Liver (tissue), 9 donors: ENCODE data around the gene PYY. TPM values are rescaled to one million over a fixed set of nuclear protein-coding genes. Genes with fewer than 3 reads are reported as not detected.

Source experiments
- DNase-seq: peaks from one replicate; pipeline ENCODE4 v3.0.0-alpha.2; 2017; ENCODE audit warnings: low spot score
- H3K27ac ChIP-seq, 2 donors: one replicate each; pipeline ENCODE4 v1.7.0; 2013; ENCODE audit warnings: inconsistent platforms in 2 of 2, low read length in 2 of 2, control low read depth in 1 of 2, low read depth in 1 of 2, mild to moderate bottlenecking in 1 of 2
- H3K27me3 ChIP-seq, 4 donors: one replicate each; pipeline versions ENCODE4 v1.6.1 to v1.7.0; 2013; ENCODE audit warnings: low read length in 3 of 4, inconsistent platforms in 1 of 4, mild to moderate bottlenecking in 1 of 4, moderate library complexity in 1 of 4; ENCODE audit not compliant: control insufficient read depth in 4 of 4, insufficient read depth in 4 of 4
- H3K36me3 ChIP-seq, 4 donors: one replicate each; pipeline versions ENCODE4 v1.6.1 to v1.7.0; 2013; ENCODE audit warnings: low read length in 3 of 4, mild to moderate bottlenecking in 3 of 4, low read depth in 1 of 4, moderate library complexity in 1 of 4; ENCODE audit not compliant: control insufficient read depth in 4 of 4, insufficient read depth in 3 of 4
- H3K4me1 ChIP-seq, 4 donors: one replicate each; pipeline versions ENCODE4 v1.6.1 to v1.7.0; 2013; ENCODE audit warnings: low read length in 3 of 4, mild to moderate bottlenecking in 3 of 4, moderate library complexity in 1 of 4; ENCODE audit not compliant: control insufficient read depth in 4 of 4, insufficient read depth in 4 of 4
- H3K4me3 ChIP-seq, 3 donors: one replicate each; pipeline versions ENCODE4 v1.6.1 to v1.7.0; 2013; ENCODE audit warnings: low read length in 3 of 3, control low read depth in 1 of 3, low read depth in 1 of 3, mild to moderate bottlenecking in 1 of 3
- H3K9ac ChIP-seq, 2 donors: one replicate each; pipeline ENCODE4 v1.7.0; 2013; ENCODE audit warnings: low read length in 2 of 2, mild to moderate bottlenecking in 2 of 2, moderate library complexity in 2 of 2, control low read depth in 1 of 2, low read depth in 1 of 2
- H3K9me3 ChIP-seq, 4 donors: one replicate each; pipeline versions ENCODE4 v1.6.1 to v1.7.0; 2013; ENCODE audit warnings: low read length in 3 of 4; ENCODE audit not compliant: control insufficient read depth in 4 of 4
- FOXA2 ChIP-seq: IDR thresholded peaks from 2 replicates; pipeline ENCODE4 v1.6.1; 2016; ENCODE audit warnings: antibody characterized with exemption
- HNF4A ChIP-seq, 2 donors: conservative IDR thresholded peaks; 2 replicates each; pipeline ENCODE4 v1.6.1; 2016; ENCODE audit warnings: antibody characterized with exemption in 2 of 2, mild to moderate bottlenecking in 2 of 2
- HNF4G ChIP-seq: IDR thresholded peaks from 2 replicates; pipeline ENCODE4 v1.6.1; 2016; ENCODE audit warnings: antibody characterized with exemption
- NR2F2 ChIP-seq: IDR thresholded peaks from 2 replicates; pipeline ENCODE4 v1.6.1; 2016; ENCODE audit warnings: antibody characterized with exemption
- RAD21 ChIP-seq, 2 donors: IDR thresholded peaks; 2 replicates each; pipeline ENCODE4 v1.6.1; 2016; ENCODE audit warnings: antibody characterized with exemption in 2 of 2, mild to moderate bottlenecking in 2 of 2
- RXRA ChIP-seq, 2 donors: IDR thresholded peaks; 2 replicates each; pipeline ENCODE4 v1.6.1; 2017 to 2018; ENCODE audit warnings: antibody characterized with exemption in 2 of 2, mild to moderate bottlenecking in 1 of 2
- SP1 ChIP-seq: IDR thresholded peaks from 2 replicates; pipeline ENCODE4 v1.6.1; 2018; ENCODE audit warnings: antibody characterized with exemption, mild to moderate bottlenecking
- TAF1 ChIP-seq: conservative IDR thresholded peaks from 2 replicates; pipeline ENCODE4 v1.6.1; 2016; ENCODE audit warnings: antibody characterized with exemption, mild to moderate bottlenecking
- YY1 ChIP-seq: IDR thresholded peaks from 2 replicates; pipeline ENCODE4 v1.6.1; 2016; ENCODE audit warnings: antibody characterized with exemption, mild to moderate bottlenecking
- WGBS: extraction: QIAGEN DNeasy Blood & Tissue Kit; methylation state at CpG from one replicate; pipeline ENCODE4 v1.1.7; 2013; 5-methylcytosine and 5-hydroxymethylcytosine counted together
- polyA plus RNA-seq, 2 donors: library from polyadenylated mRNA; stranded (reverse) in 1 of 2; unstranded in 1 of 2; fragments of 200-250 nt in 1 of 2; fragments of >200 nt in 1 of 2; fragmentation: Nextera tagmentation in 1 of 2; extraction: Ambion mirVana in 1 of 2; gene quantifications; one replicate each; pipeline versions ENCODE4 v1.2.1 to v1.2.3, GENCODE V29; 2013 to 2015
- total RNA-seq, 2 donors: library from RNA; depleted of rRNA; stranded (reverse); fragments of >200 nt; gene quantifications; one replicate each; pipeline ENCODE4 v1.2.3, GENCODE V29; 2014
- TF ChIP-seq, protein P1 (sequence below): fragments of 150-350 bp; IDR thresholded peaks from 2 replicates; pipeline ENCODE4 v1.5.1; 2017; ENCODE audit warnings: improper control_type of control experiment, low read depth, low read length; ENCODE audit not compliant: missing input control
- TF ChIP-seq, protein P2 (sequence below): IDR thresholded peaks from 2 replicates; pipeline ENCODE4 v1.6.1; 2016; ENCODE audit warnings: antibody characterized with exemption
- TF ChIP-seq, protein P3 (sequence below): IDR thresholded peaks from 2 replicates; pipeline ENCODE4 v1.6.1; 2016; ENCODE audit warnings: antibody characterized with exemption
- TF ChIP-seq, protein P4 (sequence below): IDR thresholded peaks from 2 replicates; pipeline ENCODE4 v1.6.1; 2016; ENCODE audit warnings: antibody characterized with exemption
- TF ChIP-seq, protein P5 (sequence below): IDR thresholded peaks from 2 replicates; pipeline ENCODE4 v1.6.1; 2016; ENCODE audit warnings: antibody characterized with exemption, mild to moderate bottlenecking
- donor health status: healthy.
- donor health status: healthy.
- donor health status: healthy.
- donor health status: healthy.
- donor health status: healthy.

The PYY gene
- total and polyA plus RNA-seq, 4 donors, result 0.05 TPM; not detected in 3

DNA sequence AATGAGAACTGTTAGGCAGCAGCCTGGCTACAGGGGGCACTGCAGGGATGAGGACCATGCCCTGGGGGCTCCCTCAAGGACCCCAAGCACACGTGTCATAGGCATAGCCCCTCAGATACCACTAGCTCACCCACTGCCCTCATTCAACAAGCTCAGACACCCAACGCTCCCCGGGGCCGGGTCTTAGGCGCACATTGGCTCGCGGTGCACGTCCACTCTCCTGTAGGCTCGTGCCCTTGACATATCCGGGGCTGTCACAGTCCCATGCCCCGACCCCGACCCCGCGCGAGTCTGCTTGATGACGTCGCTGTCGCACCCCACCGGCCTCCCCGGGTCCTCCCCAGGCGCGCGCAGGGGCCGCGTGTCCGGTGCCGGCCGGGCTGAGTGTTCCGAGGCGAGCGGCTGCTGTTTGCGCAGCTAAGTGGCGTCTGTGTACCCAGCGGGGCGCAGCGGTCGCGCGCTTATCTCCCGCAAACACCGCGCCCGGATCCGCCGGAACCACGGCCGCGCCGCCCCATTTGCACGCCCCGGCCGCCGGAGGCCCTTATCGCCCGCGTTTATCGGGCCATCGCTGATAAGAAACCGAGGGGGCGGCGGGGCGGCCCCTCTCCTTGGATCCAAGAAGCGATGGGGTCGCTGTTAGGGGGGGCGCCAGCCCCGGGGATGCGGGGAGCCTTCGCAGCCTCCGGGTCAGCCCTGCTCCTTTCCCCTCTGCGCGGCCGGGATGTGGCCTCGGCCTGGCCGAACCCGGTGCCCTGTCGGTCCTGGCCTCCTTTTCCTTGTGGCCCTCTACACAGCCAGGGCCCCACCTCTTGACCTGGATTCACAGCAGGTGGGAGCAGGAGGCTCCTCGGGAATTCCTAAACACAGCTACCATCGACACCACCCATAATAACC, 30.0 kb upstream of the PYY start:
- Histone ChIP-seq H3K27me3 (no peaks in the 10 kb centered on the region), H3K36me3 (no peaks in the 10 kb centered on the region), H3K4me1 (peaks cover 0 to 10% (median 7%) of the 10 kb centered on the region in 4 donors), H3K9ac (no peak overlapping the region), H3K27ac (no peak overlapping the region), H3K9me3 (no peaks in the 10 kb centered on the region), H3K4me3 (peak overlapping the region in 1 of 3 donors; percentile 61)
- peak; percentile 60 for DNase-seq
- TF ChIP-seq HNF4G, result no peak
- no peak for TF ChIP-seq RXRA (IDR thresholded peaks at IDR 0.05)
- no peak for TF ChIP-seq TAF1
- TF ChIP-seq HNF4A (conservative IDR thresholded peaks at IDR 0.05), result no peak
- TF ChIP-seq, protein P1, sequence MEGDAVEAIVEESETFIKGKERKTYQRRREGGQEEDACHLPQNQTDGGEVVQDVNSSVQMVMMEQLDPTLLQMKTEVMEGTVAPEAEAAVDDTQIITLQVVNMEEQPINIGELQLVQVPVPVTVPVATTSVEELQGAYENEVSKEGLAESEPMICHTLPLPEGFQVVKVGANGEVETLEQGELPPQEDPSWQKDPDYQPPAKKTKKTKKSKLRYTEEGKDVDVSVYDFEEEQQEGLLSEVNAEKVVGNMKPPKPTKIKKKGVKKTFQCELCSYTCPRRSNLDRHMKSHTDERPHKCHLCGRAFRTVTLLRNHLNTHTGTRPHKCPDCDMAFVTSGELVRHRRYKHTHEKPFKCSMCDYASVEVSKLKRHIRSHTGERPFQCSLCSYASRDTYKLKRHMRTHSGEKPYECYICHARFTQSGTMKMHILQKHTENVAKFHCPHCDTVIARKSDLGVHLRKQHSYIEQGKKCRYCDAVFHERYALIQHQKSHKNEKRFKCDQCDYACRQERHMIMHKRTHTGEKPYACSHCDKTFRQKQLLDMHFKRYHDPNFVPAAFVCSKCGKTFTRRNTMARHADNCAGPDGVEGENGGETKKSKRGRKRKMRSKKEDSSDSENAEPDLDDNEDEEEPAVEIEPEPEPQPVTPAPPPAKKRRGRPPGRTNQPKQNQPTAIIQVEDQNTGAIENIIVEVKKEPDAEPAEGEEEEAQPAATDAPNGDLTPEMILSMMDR, result no peak
- no peak for TF ChIP-seq SP1
- no peak for TF ChIP-seq NR2F2
- TF ChIP-seq RAD21 (IDR thresholded peaks at IDR 0.05), result no peak
- TF ChIP-seq, protein P2, sequence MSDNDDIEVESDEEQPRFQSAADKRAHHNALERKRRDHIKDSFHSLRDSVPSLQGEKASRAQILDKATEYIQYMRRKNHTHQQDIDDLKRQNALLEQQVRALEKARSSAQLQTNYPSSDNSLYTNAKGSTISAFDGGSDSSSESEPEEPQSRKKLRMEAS, result no peak
- TF ChIP-seq, protein P3, sequence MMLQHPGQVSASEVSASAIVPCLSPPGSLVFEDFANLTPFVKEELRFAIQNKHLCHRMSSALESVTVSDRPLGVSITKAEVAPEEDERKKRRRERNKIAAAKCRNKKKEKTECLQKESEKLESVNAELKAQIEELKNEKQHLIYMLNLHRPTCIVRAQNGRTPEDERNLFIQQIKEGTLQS, result no peak
- 5% methylated on average over 78 of the region's 78 CpGs for WGBS

DNA sequence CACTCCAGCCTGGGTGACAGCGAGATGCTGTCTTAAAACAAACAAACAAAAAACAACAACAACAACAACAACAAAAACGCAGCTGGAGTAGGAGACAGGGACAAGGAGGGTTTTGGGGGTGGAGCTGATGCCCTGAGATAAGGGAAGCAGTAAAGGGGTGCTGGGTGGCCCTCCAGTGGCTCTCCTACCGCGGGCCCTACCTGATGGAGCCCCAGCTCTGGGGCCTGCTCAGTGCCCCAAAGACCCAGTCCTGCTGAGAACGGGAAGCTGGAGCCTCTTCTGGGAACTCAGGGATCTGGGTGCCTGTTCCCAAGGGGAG, 29.4 kb upstream of the PYY start:
- 47% methylated on average over 5 of the region's 5 CpGs for WGBS
- Histone ChIP-seq H3K36me3 (no peaks in the 10 kb centered on the region), H3K9ac (no peak overlapping the region), H3K4me1 (peaks cover 0 to 10% (median 7%) of the 10 kb centered on the region in 4 donors), H3K27me3 (no peaks in the 10 kb centered on the region), H3K27ac (no peak overlapping the region), H3K4me3 (peak overlapping the region in 1 of 3 donors; percentile 61), H3K9me3 (no peaks in the 10 kb centered on the region)
- no peak for DNase-seq
- TF ChIP-seq HNF4G, result no peak
- TF ChIP-seq TAF1, result no peak
- TF ChIP-seq, protein P4, sequence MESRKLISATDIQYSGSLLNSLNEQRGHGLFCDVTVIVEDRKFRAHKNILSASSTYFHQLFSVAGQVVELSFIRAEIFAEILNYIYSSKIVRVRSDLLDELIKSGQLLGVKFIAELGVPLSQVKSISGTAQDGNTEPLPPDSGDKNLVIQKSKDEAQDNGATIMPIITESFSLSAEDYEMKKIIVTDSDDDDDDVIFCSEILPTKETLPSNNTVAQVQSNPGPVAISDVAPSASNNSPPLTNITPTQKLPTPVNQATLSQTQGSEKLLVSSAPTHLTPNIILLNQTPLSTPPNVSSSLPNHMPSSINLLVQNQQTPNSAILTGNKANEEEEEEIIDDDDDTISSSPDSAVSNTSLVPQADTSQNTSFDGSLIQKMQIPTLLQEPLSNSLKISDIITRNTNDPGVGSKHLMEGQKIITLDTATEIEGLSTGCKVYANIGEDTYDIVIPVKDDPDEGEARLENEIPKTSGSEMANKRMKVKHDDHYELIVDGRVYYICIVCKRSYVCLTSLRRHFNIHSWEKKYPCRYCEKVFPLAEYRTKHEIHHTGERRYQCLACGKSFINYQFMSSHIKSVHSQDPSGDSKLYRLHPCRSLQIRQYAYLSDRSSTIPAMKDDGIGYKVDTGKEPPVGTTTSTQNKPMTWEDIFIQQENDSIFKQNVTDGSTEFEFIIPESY, result no peak
- TF ChIP-seq FOXA2, result no peak
- TF ChIP-seq YY1, result no peak
- no peak for TF ChIP-seq RAD21 (IDR thresholded peaks at IDR 0.05)
- TF ChIP-seq, protein P5, sequence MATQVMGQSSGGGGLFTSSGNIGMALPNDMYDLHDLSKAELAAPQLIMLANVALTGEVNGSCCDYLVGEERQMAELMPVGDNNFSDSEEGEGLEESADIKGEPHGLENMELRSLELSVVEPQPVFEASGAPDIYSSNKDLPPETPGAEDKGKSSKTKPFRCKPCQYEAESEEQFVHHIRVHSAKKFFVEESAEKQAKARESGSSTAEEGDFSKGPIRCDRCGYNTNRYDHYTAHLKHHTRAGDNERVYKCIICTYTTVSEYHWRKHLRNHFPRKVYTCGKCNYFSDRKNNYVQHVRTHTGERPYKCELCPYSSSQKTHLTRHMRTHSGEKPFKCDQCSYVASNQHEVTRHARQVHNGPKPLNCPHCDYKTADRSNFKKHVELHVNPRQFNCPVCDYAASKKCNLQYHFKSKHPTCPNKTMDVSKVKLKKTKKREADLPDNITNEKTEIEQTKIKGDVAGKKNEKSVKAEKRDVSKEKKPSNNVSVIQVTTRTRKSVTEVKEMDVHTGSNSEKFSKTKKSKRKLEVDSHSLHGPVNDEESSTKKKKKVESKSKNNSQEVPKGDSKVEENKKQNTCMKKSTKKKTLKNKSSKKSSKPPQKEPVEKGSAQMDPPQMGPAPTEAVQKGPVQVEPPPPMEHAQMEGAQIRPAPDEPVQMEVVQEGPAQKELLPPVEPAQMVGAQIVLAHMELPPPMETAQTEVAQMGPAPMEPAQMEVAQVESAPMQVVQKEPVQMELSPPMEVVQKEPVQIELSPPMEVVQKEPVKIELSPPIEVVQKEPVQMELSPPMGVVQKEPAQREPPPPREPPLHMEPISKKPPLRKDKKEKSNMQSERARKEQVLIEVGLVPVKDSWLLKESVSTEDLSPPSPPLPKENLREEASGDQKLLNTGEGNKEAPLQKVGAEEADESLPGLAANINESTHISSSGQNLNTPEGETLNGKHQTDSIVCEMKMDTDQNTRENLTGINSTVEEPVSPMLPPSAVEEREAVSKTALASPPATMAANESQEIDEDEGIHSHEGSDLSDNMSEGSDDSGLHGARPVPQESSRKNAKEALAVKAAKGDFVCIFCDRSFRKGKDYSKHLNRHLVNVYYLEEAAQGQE, result no peak
- TF ChIP-seq, protein P1, result peak; percentile 6
- TF ChIP-seq, protein P2, result no peak
